SJCRH30 (cell line): Measurements from ENCODE around the gene MGAM2. TPM values are rescaled to one million over a fixed set of nuclear protein-coding genes. Genes with fewer than 3 reads are reported as not detected.

Experiments used
- DNase-seq, 2 experiments: peaks; one replicate each; pipeline ENCODE4 v3.0.0-alpha.2; 2015 to 2020
- H3K27ac ChIP-seq: fragments of 250-450 bp; sonication (Bioruptor Pico); 2 replicates; pipeline ENCODE4 v1.5.1; 2020; ENCODE audit warnings: mild to moderate bottlenecking, moderate library complexity
- H3K27me3 ChIP-seq: fragments of 250-450 bp; sonication (Bioruptor Pico); 2 replicates; pipeline ENCODE4 v1.5.1; 2020; ENCODE audit warnings: mild to moderate bottlenecking, moderate library complexity
- H3K36me3 ChIP-seq: fragments of 250-450 bp; sonication (Bioruptor Pico); 2 replicates; pipeline ENCODE4 v1.5.1; 2020; ENCODE audit warnings: mild to moderate bottlenecking, moderate library complexity
- H3K4me1 ChIP-seq: fragments of 250-450 bp; sonication (Bioruptor Pico); 2 replicates; pipeline ENCODE4 v1.5.1; 2020; ENCODE audit warnings: mild to moderate bottlenecking, moderate library complexity
- H3K4me3 ChIP-seq: fragments of 250-450 bp; sonication (Bioruptor Pico); 2 replicates; pipeline ENCODE4 v1.5.1; 2020; ENCODE audit warnings: mild to moderate bottlenecking, moderate library complexity
- H3K9me3 ChIP-seq: fragments of 250-450 bp; sonication (Bioruptor Pico); replicated peaks from 2 replicates; pipeline ENCODE4 v1.5.1; 2020; ENCODE audit warnings: mild to moderate bottlenecking, moderate library complexity
- total RNA-seq: library from RNA; depleted of rRNA; stranded (reverse); fragments of >200 nt; shearing (Covaris generic); gene quantifications from 2 replicates; pipeline ENCODE4 v1.2.3, GENCODE V29; 2014; rRNA removed

MGAM2 gene
- total RNA-seq, 1 experiment from 2014 or later = 1.1 TPM

DNA sequence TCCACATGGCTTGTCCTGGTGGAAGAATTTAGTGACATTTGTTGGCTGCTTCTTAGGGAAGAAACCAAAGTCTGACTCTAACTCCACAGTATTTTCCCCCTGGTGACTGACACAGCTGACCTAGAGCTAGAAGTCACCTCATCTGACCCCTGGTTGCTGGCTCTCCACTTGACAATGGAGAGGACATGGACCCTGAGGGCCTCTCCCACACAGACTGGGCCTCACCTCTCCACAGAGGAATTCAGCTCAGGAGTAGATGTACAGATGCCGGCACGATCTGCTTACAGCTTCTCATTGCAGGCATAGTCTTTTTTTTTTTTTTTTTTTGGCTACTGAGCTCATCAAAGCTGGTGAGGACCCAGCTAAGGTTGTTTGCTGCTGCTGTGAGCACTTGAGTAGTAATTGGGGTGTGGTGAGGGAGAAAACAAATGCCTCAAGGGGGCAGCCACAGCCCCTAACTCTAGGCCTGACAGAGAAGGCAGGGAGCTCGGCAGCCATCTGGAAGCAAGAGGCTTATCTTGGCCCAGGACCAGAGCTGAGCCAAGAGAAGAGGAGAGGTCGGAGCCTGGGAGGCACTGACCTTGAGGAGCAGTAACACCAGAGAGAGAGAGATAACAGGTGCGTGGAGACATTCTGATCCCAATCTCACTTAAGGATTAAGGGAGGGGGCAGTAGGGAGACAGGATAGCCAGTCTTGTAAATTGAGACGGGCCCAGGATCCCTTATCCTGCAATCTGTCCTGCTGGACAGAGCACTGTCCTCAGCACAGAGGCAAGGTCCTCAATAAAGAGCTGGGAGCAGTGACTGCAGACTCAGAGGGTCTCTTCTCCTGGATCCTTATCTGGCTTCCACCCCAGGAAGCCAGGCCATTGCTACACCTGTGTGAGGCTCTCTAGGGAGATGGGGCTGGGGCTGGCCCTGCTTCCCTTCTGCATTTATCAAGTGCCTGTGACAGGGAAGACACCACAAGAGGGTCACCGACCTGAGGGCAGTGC is 136.9 kb downstream of the MGAM2 start:
- Histone ChIP-seq H3K9me3 (no peaks in the 10 kb centered on the region), H3K36me3 (no peaks in the 10 kb centered on the region), H3K4me1 (peaks cover 30% of the 10 kb centered on the region), H3K4me3 (no peak overlapping the region), H3K27ac (no peak overlapping the region), H3K27me3 (0 out of 2 replicates have a peak, but pooled peaks cover 3% of the 10 kb centered on the region)
- DNase-seq = peak; percentile 49 to 55

DNA sequence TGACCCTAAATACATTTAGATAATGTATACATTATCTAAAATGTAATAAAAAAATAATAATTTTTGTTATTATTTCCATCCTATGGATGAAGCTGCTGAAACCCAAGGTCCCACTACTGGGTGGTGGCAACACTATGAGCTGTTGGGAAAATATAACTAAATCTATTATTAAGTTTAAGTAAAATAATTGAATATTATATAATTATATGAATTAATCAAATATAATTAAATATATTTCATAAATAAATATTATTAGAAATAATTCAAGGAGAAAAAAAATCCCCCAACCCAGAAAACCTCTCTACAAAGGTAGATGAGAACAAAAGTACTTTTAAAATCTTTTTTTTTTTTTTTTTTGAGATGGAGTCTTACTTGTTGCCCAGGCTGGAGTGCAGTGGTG is 138.4 kb downstream of the MGAM2 start:
- Histone ChIP-seq H3K27me3 (no peaks in the 10 kb centered on the region), H3K36me3 (no peaks in the 10 kb centered on the region), H3K4me1 (peaks cover 30% of the 10 kb centered on the region), H3K4me3 (no peak overlapping the region), H3K9me3 (no peaks in the 10 kb centered on the region), H3K27ac (no peak overlapping the region)
- DNase-seq = no peak

DNA sequence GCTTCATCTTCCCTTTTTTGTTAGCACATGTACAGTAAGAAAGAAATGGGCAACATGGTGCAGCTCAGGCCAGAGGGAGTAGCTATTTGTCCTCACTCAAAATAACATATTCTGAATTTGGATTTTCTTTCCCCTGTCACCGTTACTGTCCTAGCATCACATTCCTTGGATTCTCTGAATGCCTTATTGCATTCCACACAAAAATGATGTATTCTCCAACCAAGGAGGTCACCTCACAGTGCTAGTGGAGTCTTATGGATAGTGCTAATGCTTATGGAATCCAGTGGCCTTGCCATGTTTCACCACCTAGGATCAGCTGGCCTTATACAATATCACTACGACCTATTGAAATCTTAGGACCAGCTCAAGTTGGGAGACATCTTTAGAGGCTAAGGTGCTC is 139.2 kb downstream of the MGAM2 start:
- Histone ChIP-seq H3K36me3 (no peaks in the 10 kb centered on the region), H3K27me3 (no peaks in the 10 kb centered on the region), H3K4me1 (peaks cover 30% of the 10 kb centered on the region), H3K4me3 (no peak overlapping the region), H3K9me3 (no peaks in the 10 kb centered on the region), H3K27ac (peak overlapping the region; percentile 39)
- peak; percentile 19 to 27 for DNase-seq

DNA sequence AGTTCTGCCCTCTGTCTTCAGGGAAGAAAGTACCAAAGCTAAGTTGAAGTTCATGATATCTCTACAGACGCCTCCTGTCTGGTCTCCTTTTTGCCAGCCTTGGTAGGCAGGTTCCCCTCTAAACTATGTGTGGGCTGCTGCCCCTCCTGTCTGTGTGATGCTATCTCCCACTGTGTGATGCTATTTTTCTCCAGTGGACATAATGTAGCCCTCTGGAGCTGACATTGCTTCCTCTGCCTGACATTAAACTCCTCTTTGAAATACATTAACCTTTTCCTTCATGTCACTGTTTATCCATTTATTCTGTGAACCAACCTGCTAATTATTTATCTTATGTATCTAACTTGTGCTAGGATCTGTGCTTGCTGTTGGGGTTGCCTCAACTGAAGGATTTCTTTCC is 146.4 kb downstream of the MGAM2 start, which contains the start of gene PRSS58:
PRSS58 (minus strand) TSS at position 101 of the 400 bp plus-strand sequence. CDS start 351 bp downstream, outside the sequence.
- no peaks in the 10 kb centered on the region for H3K27me3 ChIP-seq
- no peak within 1 kb of the TSS for H3K27ac ChIP-seq
- H3K36me3 ChIP-seq = no peaks in the 10 kb centered on the region
- H3K4me3 ChIP-seq = no peak within 1 kb of the TSS
- no peaks in the 10 kb centered on the region for H3K4me1 ChIP-seq
- 0 out of 2 replicates have a peak, but pooled peaks cover 3% of the 10 kb centered on the region for H3K9me3 ChIP-seq
- DNase-seq = no peak

DNA sequence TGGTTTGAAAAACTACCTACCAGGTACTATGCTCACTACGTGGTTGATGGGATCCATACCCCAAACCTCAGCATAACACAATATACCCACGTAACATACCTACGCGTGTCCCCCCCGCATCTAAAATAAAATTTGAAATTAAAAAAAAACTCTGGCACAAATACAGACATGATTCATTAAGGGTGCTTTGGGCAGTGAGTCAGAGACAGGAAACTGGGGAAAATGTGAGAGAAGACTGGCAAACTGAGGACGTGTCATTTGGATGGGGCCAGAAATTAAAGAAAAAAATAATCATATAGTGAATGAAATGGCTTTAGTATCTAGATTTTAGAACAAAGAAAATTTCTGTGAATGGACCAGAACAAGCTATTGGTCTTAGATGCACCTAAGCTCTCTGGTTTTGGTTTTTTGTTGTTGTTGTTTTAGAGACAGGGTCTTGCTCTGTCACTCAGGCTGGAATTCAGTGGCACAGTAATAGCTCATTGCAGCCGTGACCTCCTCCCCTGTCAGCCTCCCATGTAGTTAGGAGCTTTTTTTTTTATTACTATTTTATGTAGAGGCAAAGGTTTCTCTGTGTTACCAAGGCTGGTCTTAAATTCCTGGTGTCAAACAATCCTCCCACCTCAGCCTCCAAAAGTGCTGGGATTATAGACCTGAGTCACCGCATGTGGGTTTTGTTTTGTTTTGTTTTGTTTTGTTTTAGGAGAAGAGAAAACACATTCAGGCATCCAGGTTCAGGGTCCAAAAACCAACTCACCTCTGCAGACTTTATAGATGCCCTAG is 152.3 kb downstream of the MGAM2 start:
- no peak overlapping the region for H3K27ac ChIP-seq
- no peak for DNase-seq
- H3K4me3 ChIP-seq = no peak overlapping the region
- no peaks in the 10 kb centered on the region for H3K36me3 ChIP-seq
- H3K4me1 ChIP-seq = no peaks in the 10 kb centered on the region
- H3K9me3 ChIP-seq = 0 out of 2 replicates have a peak, but pooled peaks cover 3% of the 10 kb centered on the region
- peaks cover 6% of the 10 kb centered on the region for H3K27me3 ChIP-seq

Other genes with a start within 250 kb of the MGAM2 start
- gene OR9A4, start 195.3 kb upstream of the MGAM2 start, total RNA-seq = not detected in 2 replicates
- gene CLEC5A, start 164.7 kb upstream of the MGAM2 start, total RNA-seq = not detected in 2 replicates
- not detected in 2 replicates for gene TAS2R38, start 137.9 kb upstream of the MGAM2 start, total RNA-seq
- 0.02 TPM in 1 of 2 replicates, not detected in the other for gene MGAM, start 115.8 kb upstream of the MGAM2 start, total RNA-seq
- gene PRSS58, start 146.3 kb downstream of the MGAM2 start, total RNA-seq = not detected in 2 replicates